HG03064 (cell line): ENCODE results near the gene WFS1.

Experiments used
- ATAC-seq: cut with Tn5 transposase; IDR thresholded peaks from one replicate; pipeline ENCODE4 v1.9.1; 2021; ENCODE audit warnings: low read depth; ENCODE audit not compliant: unreplicated experiment

The WFS1 gene

GRCh38 chr4:6351246-6352000, 81.8 kb downstream of the WFS1 start:
- no peak for ATAC-seq

GRCh38 chr4:6352031-6352692, 82.5 kb downstream of the WFS1 start:
- no peak for ATAC-seq
